H9 (cell line): Measurements from ENCODE around the gene DCLRE1B. TPM values are rescaled to one million over a fixed set of nuclear protein-coding genes. Genes with fewer than 3 reads are reported as not detected.

Source experiments
- DNase-seq: peaks from one replicate; pipeline ENCODE4 v3.0.0-alpha.2; 2017
- H2AFZ ChIP-seq: one replicate; pipeline ENCODE4 v1.6.1; 2013; ENCODE audit warnings: mild to moderate bottlenecking, low read length, control low read depth, moderate library complexity
- H2AK5ac ChIP-seq: 2 replicates; pipeline ENCODE4 v1.6.1; 2013; ENCODE audit warnings: low read length, control low read depth, mixed read lengths; ENCODE audit not compliant: insufficient read length
- H2BK120ac ChIP-seq: one replicate; pipeline ENCODE4 v1.6.1; 2013; ENCODE audit warnings: low read depth, mild to moderate bottlenecking, low read length, control low read depth, inconsistent platforms; ENCODE audit not compliant: poor library complexity, severe bottlenecking
- H2BK12ac ChIP-seq: 2 replicates; pipeline ENCODE4 v1.6.1; 2013; ENCODE audit warnings: low read length, control low read depth, mixed read lengths, low read depth; ENCODE audit not compliant: insufficient read length
- H2BK15ac ChIP-seq: 2 replicates; pipeline ENCODE4 v1.6.1; 2013; ENCODE audit warnings: low read depth, low read length, control low read depth
- H2BK20ac ChIP-seq: one replicate; pipeline ENCODE4 v1.6.1; 2013; ENCODE audit warnings: low read depth, mild to moderate bottlenecking, low read length, control low read depth, inconsistent platforms; ENCODE audit not compliant: poor library complexity, severe bottlenecking
- H2BK5ac ChIP-seq: 2 replicates; pipeline ENCODE4 v1.6.1; 2013; ENCODE audit warnings: low read length, control low read depth, mixed read lengths; ENCODE audit not compliant: insufficient read length
- H3K14ac ChIP-seq: 2 replicates; pipeline ENCODE4 v1.6.1; 2013; ENCODE audit warnings: low read length, control low read depth; ENCODE audit not compliant: insufficient read depth
- H3K18ac ChIP-seq: 2 replicates; pipeline ENCODE4 v1.6.1; 2013; ENCODE audit warnings: low read depth, mild to moderate bottlenecking, mixed read lengths, low read length, control low read depth; ENCODE audit not compliant: insufficient read length
- H3K23ac ChIP-seq: 2 replicates; pipeline ENCODE4 v1.6.1; 2013; ENCODE audit warnings: low read length, control low read depth, mixed read lengths, low read depth; ENCODE audit not compliant: insufficient read length
- H3K23me2 ChIP-seq: 2 replicates; pipeline ENCODE4 v1.6.1; 2013; ENCODE audit warnings: low read depth, mild to moderate bottlenecking, mixed read lengths, low read length, control low read depth; ENCODE audit not compliant: insufficient read length, poor library complexity, severe bottlenecking
- H3K27ac ChIP-seq: 2 replicates; pipeline ENCODE4 v1.5.1; 2013; ENCODE audit warnings: low read length, control low read depth, mixed read lengths, low read depth; ENCODE audit not compliant: insufficient read length
- H3K27me3 ChIP-seq: 2 replicates; pipeline ENCODE4 v1.6.1; 2013; ENCODE audit warnings: low read length, control low read depth, inconsistent platforms; ENCODE audit not compliant: insufficient read depth
- H3K4ac ChIP-seq: 2 replicates; pipeline ENCODE4 v1.6.1; 2013; ENCODE audit warnings: low read depth, mild to moderate bottlenecking, control low read depth, inconsistent platforms, low read length, moderate library complexity
- H3K4me1 ChIP-seq: 2 replicates; pipeline ENCODE4 v1.6.1; 2013; ENCODE audit warnings: low read length, control low read depth, inconsistent platforms; ENCODE audit not compliant: insufficient read depth
- H3K4me2 ChIP-seq: 2 replicates; pipeline ENCODE4 v1.6.1; 2013; ENCODE audit warnings: low read length, control low read depth, mixed read lengths; ENCODE audit not compliant: insufficient read length, insufficient read depth
- H3K56ac ChIP-seq: 2 replicates; pipeline ENCODE4 v1.6.1; 2013; ENCODE audit warnings: low read depth, mild to moderate bottlenecking, mixed read lengths, low read length, control low read depth; ENCODE audit not compliant: insufficient read length
- H3K79me1 ChIP-seq: 2 replicates; pipeline ENCODE4 v1.6.1; 2013; ENCODE audit warnings: low read depth, mild to moderate bottlenecking, moderate library complexity, low read length, control low read depth, inconsistent platforms; ENCODE audit not compliant: insufficient read depth, poor library complexity, severe bottlenecking
- H3K79me2 ChIP-seq: 2 replicates; pipeline ENCODE4 v1.6.1; 2013; ENCODE audit warnings: low read length, control low read depth, inconsistent platforms; ENCODE audit not compliant: insufficient read depth
- H3K9ac ChIP-seq: 2 replicates; pipeline ENCODE4 v1.6.1; 2013; ENCODE audit warnings: low read length, control low read depth, mixed read lengths; ENCODE audit not compliant: insufficient read length; ENCODE audit errors: extremely low read depth
- H3K9me3 ChIP-seq: one replicate; pipeline ENCODE4 v1.6.1; 2013; ENCODE audit warnings: low read depth, low read length, inconsistent platforms; ENCODE audit not compliant: control insufficient read depth
- H3T11ph ChIP-seq: one replicate; pipeline ENCODE4 v1.6.1; 2013; ENCODE audit warnings: mild to moderate bottlenecking, low read length, control low read depth, inconsistent platforms
- H4K20me1 ChIP-seq: one replicate; pipeline ENCODE4 v1.6.1; 2013; ENCODE audit not compliant: control insufficient read depth, insufficient read length, insufficient read depth
- H4K5ac ChIP-seq: 2 replicates; pipeline ENCODE4 v1.6.1; 2013; ENCODE audit warnings: low read depth, mild to moderate bottlenecking, mixed read lengths, low read length, control low read depth; ENCODE audit not compliant: insufficient read length
- H4K8ac ChIP-seq: replicated peaks from 2 replicates; pipeline ENCODE4 v1.6.1; 2013; ENCODE audit warnings: low read length, control low read depth, mixed read lengths, low read depth; ENCODE audit not compliant: insufficient read length
- H4K91ac ChIP-seq: 2 replicates; pipeline ENCODE4 v1.6.1; 2013; ENCODE audit warnings: low read depth, mild to moderate bottlenecking, moderate library complexity, mixed read lengths, low read length, control low read depth; ENCODE audit not compliant: insufficient read length
- H3K27ac Mint-ChIP-seq, 3 experiments: 2 replicates in 2 of 3; 3 replicates in 1 of 3; pipeline ENCODE4 v1.8.0; 2020 to 2021; ENCODE audit warnings: mixed read lengths in 3 of 3, mild to moderate bottlenecking in 1 of 3, moderate library complexity in 1 of 3
- H3K27me3 Mint-ChIP-seq: 2 replicates; pipeline ENCODE4 v1.8.0; 2021; ENCODE audit warnings: low read depth, mild to moderate bottlenecking, moderate library complexity, mixed read lengths
- H3K36me3 Mint-ChIP-seq, 3 experiments: 2 replicates in 2 of 3; 3 replicates in 1 of 3; pipeline ENCODE4 v1.8.0; 2020 to 2021; ENCODE audit warnings: low read depth in 3 of 3, mixed read lengths in 3 of 3; ENCODE audit not compliant: insufficient read depth in 1 of 3
- H3K4me1 Mint-ChIP-seq, 2 experiments: 2 replicates each; pipeline ENCODE4 v1.8.0; 2020; ENCODE audit warnings: mixed read lengths in 2 of 2
- H3K4me3 Mint-ChIP-seq, 2 experiments: 2 replicates in 1 of 2; 3 replicates in 1 of 2; pipeline ENCODE4 v1.8.0; 2020 to 2021; ENCODE audit warnings: mild to moderate bottlenecking in 2 of 2, mixed read lengths in 2 of 2, moderate library complexity in 1 of 2
- H3K9me3 Mint-ChIP-seq, 2 experiments: 2 replicates in 1 of 2; 3 replicates in 1 of 2; pipeline ENCODE4 v1.8.0; 2020; ENCODE audit warnings: mild to moderate bottlenecking in 2 of 2, mixed read lengths in 2 of 2, moderate library complexity in 1 of 2
- CTCF ChIP-seq: fragments of 200-600 bp; sonication (generic); conservative IDR thresholded peaks from 3 replicates; pipeline ENCODE4 v1.8.0; 2021; ENCODE audit warnings: antibody characterized with exemption, mild to moderate bottlenecking
- WGBS: extraction: QIAGEN DNeasy Blood & Tissue Kit; methylation state at CpG from one replicate; pipeline ENCODE4 v1.1.7; 2013; ENCODE audit warnings: missing lambda C conversion rate, low lambda C conversion rate, mixed read lengths; ENCODE audit not compliant: insufficient read length; ENCODE audit errors: extremely low coverage; 5-methylcytosine and 5-hydroxymethylcytosine counted together
- total RNA-seq: library from RNA; stranded (reverse); gene quantifications from 2 replicates; pipeline ENCODE4 v1.2.1, GENCODE V29; 2021

DCLRE1B gene
- total RNA-seq, 1 experiment from 2014 or later: 13.4 TPM

GRCh38 chr1:113917400-113918082 is 12.4 kb downstream of the DCLRE1B start:
- no peak overlapping the region for H2AFZ ChIP-seq

More at GRCh38 chr1:113917400-113918082, 12.4 kb downstream of the DCLRE1B start:
- Histone ChIP-seq H3K18ac (no peak overlapping the region), H4K5ac (no peak overlapping the region), H2BK120ac (no peak overlapping the region), H4K8ac (no peak overlapping the region), H2BK15ac (no peak overlapping the region), H3K23ac (no peak overlapping the region), H4K91ac (no peak overlapping the region), H2BK20ac (no peak overlapping the region), H2BK5ac (no peak overlapping the region), H3K9me3 (no peaks in the 10 kb centered on the region), H3K14ac (no peak overlapping the region), H3K79me1 (no peaks in the 10 kb centered on the region), H3K79me2 (no peaks in the 10 kb centered on the region), H3K4ac (no peak overlapping the region), H3K23me2 (no peaks in the 10 kb centered on the region), H3K4me2 (no peak overlapping the region), H3K56ac (no peak overlapping the region), H4K20me1 (no peaks in the 10 kb centered on the region), H3K27me3 (no peaks in the 10 kb centered on the region), H3T11ph (no peak overlapping the region), H2BK12ac (no peak overlapping the region), H2AK5ac (no peak overlapping the region), H3K9ac (no peak overlapping the region), H3K4me1 (no peaks in the 10 kb centered on the region), H3K27ac (no peak overlapping the region)
- no peak for TF ChIP-seq CTCF
- DNase-seq: no peak
- Mint-ChIP-seq H3K4me3 (no peak overlapping the region), H3K27ac (peak overlapping the region in 1 of 3 experiments; percentile 27; a peak in 1 of 7 replicates), H3K4me1 (peaks cover 3% of the 10 kb centered on the region in 2 experiments; a peak in 1 of 4 replicates), H3K27me3 (peaks cover 8% of the 10 kb centered on the region), H3K36me3 (no peaks in the 10 kb centered on the region), H3K9me3 (no peaks in the 10 kb centered on the region)
- no CpG with 5 or more reads among the region's 2 CpGs for WGBS
